ENCODE measurements around the gene ZNF106.

DNA sequence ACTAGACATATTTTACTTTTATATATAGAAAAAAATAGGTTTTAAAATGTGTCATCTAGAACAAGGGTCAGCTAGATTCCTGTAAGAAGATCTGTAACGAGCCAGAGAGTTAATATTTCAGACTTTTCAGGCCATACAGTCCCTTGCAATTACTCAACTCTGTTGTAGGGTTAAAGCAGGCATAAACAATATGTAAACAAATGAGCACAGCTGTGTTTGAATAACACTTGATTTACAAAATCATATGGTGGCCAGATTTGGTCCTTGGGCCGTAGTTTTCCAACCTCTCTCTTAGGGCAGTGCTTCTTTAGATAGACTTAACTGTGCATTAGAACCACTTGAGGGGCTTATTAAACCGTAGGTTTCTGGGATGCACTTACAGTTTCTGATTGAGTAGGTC lies 38.0 kb upstream of the ZNF106 start:
- TF ChIP-seq POLR2A (IDR thresholded peaks at IDR 0.05; ENCODE audit: extremely low read depth, insufficient read length) = no peak
- TF ChIP-seq, protein P1, sequence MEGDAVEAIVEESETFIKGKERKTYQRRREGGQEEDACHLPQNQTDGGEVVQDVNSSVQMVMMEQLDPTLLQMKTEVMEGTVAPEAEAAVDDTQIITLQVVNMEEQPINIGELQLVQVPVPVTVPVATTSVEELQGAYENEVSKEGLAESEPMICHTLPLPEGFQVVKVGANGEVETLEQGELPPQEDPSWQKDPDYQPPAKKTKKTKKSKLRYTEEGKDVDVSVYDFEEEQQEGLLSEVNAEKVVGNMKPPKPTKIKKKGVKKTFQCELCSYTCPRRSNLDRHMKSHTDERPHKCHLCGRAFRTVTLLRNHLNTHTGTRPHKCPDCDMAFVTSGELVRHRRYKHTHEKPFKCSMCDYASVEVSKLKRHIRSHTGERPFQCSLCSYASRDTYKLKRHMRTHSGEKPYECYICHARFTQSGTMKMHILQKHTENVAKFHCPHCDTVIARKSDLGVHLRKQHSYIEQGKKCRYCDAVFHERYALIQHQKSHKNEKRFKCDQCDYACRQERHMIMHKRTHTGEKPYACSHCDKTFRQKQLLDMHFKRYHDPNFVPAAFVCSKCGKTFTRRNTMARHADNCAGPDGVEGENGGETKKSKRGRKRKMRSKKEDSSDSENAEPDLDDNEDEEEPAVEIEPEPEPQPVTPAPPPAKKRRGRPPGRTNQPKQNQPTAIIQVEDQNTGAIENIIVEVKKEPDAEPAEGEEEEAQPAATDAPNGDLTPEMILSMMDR (IDR thresholded peaks at IDR 0.05; ENCODE audit: low read depth, low read length) = no peak

Measured in NB4 (cell line).